K562 (cell line): ENCODE measurements around the gene ARL8A. TPM values are rescaled to one million over a fixed set of nuclear protein-coding genes. Genes with fewer than 3 reads are reported as not detected.
"Not testable (repeated sequence)": the region's sequence is repeated elsewhere in the genome, so short reads cannot be mapped to it uniquely, and the experiment has no call there.

Source experiments
- ATAC-seq: fragments of 200-7000 bp; cut with Tn5 transposase; 3 replicates; pipeline ENCODE4 v1.9.1; 2020; ENCODE audit warnings: moderate library complexity
- BruUV-seq: library from RNA; stranded (reverse); fragments of 400-500 nt; replicated peaks from 2 replicates; lab custom pipeline; 2021; lab: Mats Ljungman, UMichigan
- CTCF ChIA-PET: fragments of 300-600 bp; formaldehyde crosslinking; extraction: SDS; loops from one replicate; lab custom pipeline; 2021; ENCODE audit warnings: low intra/inter-chr PET ratio; lab: Yijun Ruan, JAX
- POLR2A ChIA-PET: fragments of 300-600, 350-650 bp; sonication (Branson Sonifier 250); formaldehyde crosslinking; extraction: SDS; loops from one replicate; lab custom pipeline; 2021; ENCODE audit warnings: antibody characterized with exemption, inconsistent platforms; lab: Yijun Ruan, JAX
- DNase-seq, 4 experiments: peaks; one replicate each; pipeline versions ENCODE4 v3.0.0 to v3.0.0-alpha.2; 2011 to 2018; ENCODE audit warnings: low spot score in 3 of 4, mixed read lengths in 3 of 4; ENCODE audit errors: extremely low read depth in 1 of 4
- FAIRE-seq: peaks from 2 replicates; lab custom pipeline; 2011; peaks lifted over from hg19 to GRCh38; lab: Jason Lieb, UNC
- H2AFZ ChIP-seq: 2 replicates; pipeline ENCODE4 v1.6.0; 2011; ENCODE audit warnings: low read depth, low read length, control low read depth, inconsistent platforms
- H3K27ac ChIP-seq: fragments of 200-600 bp; 3 replicates; pipeline ENCODE4 v1.8.0; 2011; ENCODE audit warnings: low read depth, mild to moderate bottlenecking, control low read depth, inconsistent platforms, low read length, moderate library complexity, mixed read lengths; ENCODE audit errors: extremely low read depth
- H3K27me3 ChIP-seq, 2 experiments: fragments of 300-600 bp in 1 of 2; 2 replicates in 1 of 2; 3 replicates in 1 of 2; pipeline versions ENCODE4 v1.6.0 to v1.8.0; 2011; ENCODE audit warnings: inconsistent platforms in 2 of 2, low read length in 2 of 2, mild to moderate bottlenecking in 1 of 2, mixed read lengths in 1 of 2, moderate library complexity in 1 of 2; ENCODE audit not compliant: control insufficient read depth in 2 of 2, insufficient read depth in 2 of 2
- H3K36me3 ChIP-seq: fragments of 300-600 bp; 3 replicates; pipeline ENCODE4 v1.8.0; 2011; ENCODE audit warnings: mild to moderate bottlenecking, low read length, inconsistent platforms; ENCODE audit not compliant: control insufficient read depth, insufficient read depth
- H3K4me1 ChIP-seq, 2 experiments: fragments of 200-600 bp in 1 of 2; replicated peaks in 1 of 2; 2 replicates in 1 of 2; 3 replicates in 1 of 2; pipeline versions ENCODE4 v1.5.1 to v1.8.0; 2011; ENCODE audit warnings: inconsistent platforms in 2 of 2, low read length in 2 of 2, mild to moderate bottlenecking in 1 of 2, mixed read lengths in 1 of 2, moderate library complexity in 1 of 2; ENCODE audit not compliant: control insufficient read depth in 2 of 2, insufficient read depth in 2 of 2
- H3K4me2 ChIP-seq: 2 replicates; pipeline ENCODE4 v1.6.1; 2011; ENCODE audit warnings: low read length, control low read depth, inconsistent platforms, mixed read lengths; ENCODE audit not compliant: insufficient read depth
- H3K4me3 ChIP-seq: fragments of 200-600 bp; sonication (generic), shearing (Covaris generic); 2 replicates; pipeline ENCODE4 v1.5.1; 2016; ENCODE audit warnings: control low read depth, inconsistent platforms
- H3K79me2 ChIP-seq: fragments of 200-600 bp; 3 replicates; pipeline ENCODE4 v1.8.0; 2011; ENCODE audit warnings: low read length, inconsistent platforms; ENCODE audit not compliant: control insufficient read depth, insufficient read depth
- H3K9ac ChIP-seq, 2 experiments: 2 replicates each; pipeline versions ENCODE4 v1.6.0 to v1.6.1; 2011; ENCODE audit warnings: low read depth in 2 of 2, low read length in 2 of 2, control low read depth in 1 of 2, inconsistent platforms in 1 of 2, mild to moderate bottlenecking in 1 of 2, mixed read lengths in 1 of 2; ENCODE audit not compliant: insufficient read depth in 1 of 2
- H3K9me1 ChIP-seq: one replicate; pipeline ENCODE4 v1.6.0; 2011; ENCODE audit warnings: inconsistent platforms, mild to moderate bottlenecking, low read length, moderate library complexity; ENCODE audit not compliant: control insufficient read depth, insufficient read depth
- H3K9me3 ChIP-seq: replicated peaks from 2 replicates; pipeline ENCODE4 v1.5.1; 2011; ENCODE audit warnings: low read depth, low read length, inconsistent platforms; ENCODE audit not compliant: control insufficient read depth, insufficient read depth
- H4K20me1 ChIP-seq: replicated peaks from 2 replicates; pipeline ENCODE4 v1.6.1; 2011; ENCODE audit warnings: low read length, inconsistent platforms, mixed read lengths; ENCODE audit not compliant: control insufficient read depth, insufficient read depth
- ZNF134 ChIP-seq: fragments of 250-450 bp; sonication (Bioruptor Pico); conservative IDR thresholded peaks from 2 replicates; pipeline ENCODE4 v1.4.0; 2020
- WGBS: fragments of 100-300 bp; shearing (Covaris generic); methylation state at CpG from one replicate; pipeline ENCODE4 v1.1.6; 2016; ENCODE audit warnings: low coverage, mixed read lengths; ENCODE audit not compliant: insufficient coverage; ENCODE audit errors: missing lambda C conversion rate; 5-methylcytosine and 5-hydroxymethylcytosine counted together
- in situ Hi-C: fragments of 300-500 bp; cut with MboI; formaldehyde crosslinking; loops from 4 replicates; pipeline ENCODE4 v1.15.0; 2018; ENCODE audit warnings: inconsistent platforms, mixed read lengths
- intact Hi-C: fragments of 100-400 bp; cut with micrococcal nuclease; formaldehyde crosslinking; loops from 2 replicates; pipeline ENCODE4 v1.14.2; 2022
- polyA plus RNA-seq, 8 experiments: library from polyadenylated mRNA; depleted of rRNA in 4 of 8; stranded (reverse) in 5 of 8; unstranded in 3 of 8; fragments of >200 nt; fragmentation: Nextera tagmentation in 2 of 8; fragmentation: Illumina TruSeq in 1 of 8; extraction: Ambion mirVana in 2 of 8; extraction: Trizol in 1 of 8; gene quantifications; 2 replicates each; pipeline versions ENCODE4 v1.2.1 to v1.2.3, GENCODE V29; 2011 to 2014; ENCODE audit warnings: inconsistent platforms in 1 of 8, missing spikeins in 1 of 8
- total RNA-seq, 7 experiments: library from RNA; depleted of rRNA in 6 of 7; stranded (reverse); fragments of >200 nt in 6 of 7; fragmentation: Illumina TruSeq in 2 of 7; extraction: Trizol in 2 of 7; gene quantifications; 2 replicates each; pipeline versions ENCODE4 v1.2.1 to v1.2.3, GENCODE V29; 2011 to 2021; ENCODE audit warnings: low replicate concordance in 1 of 7
- TF ChIP-seq, protein P1 (sequence below), 3 experiments: fragments of 200-800 bp in 1 of 3; sonication (Bioruptor generic) in 1 of 3; sonication (generic) in 1 of 3; formaldehyde crosslinking in 1 of 3; IDR thresholded peaks; 2 replicates each; pipeline versions ENCODE4 v1.6.1 to v1.8.0; 2016 to 2022; ENCODE audit warnings: mild to moderate bottlenecking in 2 of 3, missing compliant biosample characterization in 2 of 3, missing genetic modification characterization in 2 of 3, missing genetic modification reagents in 1 of 3

The ARL8A gene
- total and polyA plus RNA-seq, 9 of the 15 experiments (the other 6 are each of a cell fraction or from before 2014, with no cell fraction given), result 0.17 to 27.3 (median 15.6) TPM

DNA sequence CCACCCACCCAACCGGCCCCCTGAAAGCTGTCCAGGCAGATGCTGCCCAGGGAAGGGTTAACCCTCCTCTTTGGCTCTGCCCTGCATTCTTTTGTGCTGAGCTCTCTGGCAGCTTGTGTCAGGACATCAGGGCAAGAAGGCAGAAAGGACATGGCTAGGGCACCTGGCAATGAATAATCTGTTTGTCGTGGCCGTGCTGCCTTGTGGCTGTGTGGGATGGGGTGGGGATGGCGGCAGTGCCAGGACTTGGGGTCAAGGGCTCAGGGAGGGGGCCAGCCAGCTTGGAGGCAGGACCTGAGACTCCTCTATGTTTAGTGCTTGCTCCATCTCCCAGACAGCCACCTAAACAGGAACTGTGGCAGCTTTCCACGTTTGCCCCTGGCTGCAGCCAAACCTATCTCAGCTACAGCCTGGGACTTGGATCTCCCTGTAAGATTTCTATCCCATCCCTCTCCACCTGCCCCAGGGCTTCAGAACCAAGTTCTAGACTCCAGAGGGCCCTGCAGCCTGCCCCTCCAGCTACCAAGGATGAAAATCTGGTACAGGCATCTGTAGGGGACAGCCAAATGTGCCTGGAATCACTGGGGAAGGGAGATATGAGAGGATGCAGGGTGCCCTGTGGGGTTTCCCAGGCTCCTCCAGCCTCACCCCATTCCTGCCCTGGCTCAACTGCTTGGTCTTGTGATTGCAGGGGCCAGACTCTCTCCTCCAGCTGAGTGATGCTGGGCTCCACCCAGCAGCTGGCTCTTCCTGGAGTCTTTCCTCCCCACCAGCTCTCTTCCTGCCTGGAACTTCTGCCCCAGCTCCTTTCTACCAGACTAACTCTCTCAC is 31.5 kb downstream of the ARL8A start (continued):
- TF ChIP-seq, protein P1, sequence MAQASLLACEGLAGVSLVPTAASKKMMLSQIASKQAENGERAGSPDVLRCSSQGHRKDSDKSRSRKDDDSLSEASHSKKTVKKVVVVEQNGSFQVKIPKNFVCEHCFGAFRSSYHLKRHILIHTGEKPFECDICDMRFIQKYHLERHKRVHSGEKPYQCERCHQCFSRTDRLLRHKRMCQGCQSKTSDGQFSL (CRISPR knock-in tag; IDR thresholded peaks at IDR 0.05), result no peak
- TF ChIP-seq, protein P1 (tag; IDR thresholded peaks at IDR 0.05), result no peak
- no peak for TF ChIP-seq ZNF134 (CRISPR knock-in tag)

DNA sequence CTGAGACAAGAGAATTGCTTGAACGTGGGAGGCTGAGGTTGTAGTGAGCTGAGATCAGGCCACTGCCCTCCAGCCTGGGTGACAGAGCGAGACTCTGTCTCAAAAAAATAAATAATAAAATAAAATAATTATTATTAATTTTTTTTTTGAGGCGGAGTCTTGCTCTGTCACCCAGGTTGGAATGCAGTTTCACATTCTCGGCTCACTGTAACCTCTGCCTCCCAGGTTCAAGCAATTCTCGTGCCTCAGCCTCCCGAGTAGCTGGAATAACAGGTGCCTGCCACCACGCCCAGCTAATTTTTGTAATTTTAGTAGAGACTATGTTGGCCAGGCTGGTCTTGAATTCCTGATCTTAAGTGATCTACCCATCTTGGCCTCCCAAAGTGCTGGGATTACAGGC is 32.9 kb downstream of the ARL8A start:
- peaks cover 8 to 17% of the 10 kb centered on the region in 2 experiments for H3K4me1 ChIP-seq
- H3K27ac ChIP-seq, H3K9me3 ChIP-seq, H3K9me1 ChIP-seq, FAIRE-seq, CTCF ChIA-PET, in situ Hi-C loops, H2AFZ ChIP-seq, H3K9ac ChIP-seq, ATAC-seq, H3K4me2 ChIP-seq, intact Hi-C loops, H4K20me1 ChIP-seq, DNase-seq, H3K79me2 ChIP-seq, H3K36me3 ChIP-seq, BruUV-seq, H3K4me3 ChIP-seq: not testable (repeated sequence)
- H3K27me3 ChIP-seq, result peaks cover 3 to 14% of the 10 kb centered on the region in 2 experiments; a peak in 3 of 5 replicates
- POLR2A ChIA-PET, result interaction anchor here (1.3 kb wide), 1 partner anchor 104 kb away, joined by 3 read pairs; no protein-coding TSS in a partner anchor
- WGBS, result 43% methylated on average over 7 of the region's 7 CpGs
